MCF 10A (cell line): ENCODE results near the gene LPAR3. TPM values are rescaled to one million over a fixed set of nuclear protein-coding genes. Genes with fewer than 3 reads are reported as not detected.

Experiments
- BruUV-seq: library from RNA; stranded (reverse); fragments of 400-500 nt; replicated peaks from 2 replicates; lab custom pipeline; 2021; lab: Mats Ljungman, UMichigan
- CTCF ChIA-PET: fragments of 300-600 bp; sonication (Branson Sonifier 250); formaldehyde crosslinking; extraction: SDS; loops from one replicate; lab custom pipeline; 2021; ENCODE audit warnings: antibody characterized with exemption, inconsistent platforms; lab: Yijun Ruan, JAX
- POLR2A ChIA-PET: fragments of 300-600, 350-650 bp; sonication (Branson Sonifier 250); formaldehyde crosslinking; extraction: SDS; loops from one replicate; lab custom pipeline; 2020; ENCODE audit warnings: antibody characterized with exemption, inconsistent platforms; lab: Yijun Ruan, JAX
- DNase-seq: peaks from one replicate; pipeline ENCODE4 v3.0.0-alpha.2; 2018; ENCODE audit not compliant: unreplicated experiment
- H3K27ac Mint-ChIP-seq: one replicate; pipeline ENCODE4 v1.8.0; 2022; ENCODE audit warnings: mild to moderate bottlenecking, low read depth, mixed read lengths; ENCODE audit not compliant: unreplicated experiment
- H3K27me3 Mint-ChIP-seq: one replicate; pipeline ENCODE4 v1.8.0; 2022; ENCODE audit warnings: mixed read lengths; ENCODE audit not compliant: insufficient read depth, unreplicated experiment
- H3K36me3 Mint-ChIP-seq: one replicate; pipeline ENCODE4 v1.8.0; 2022; ENCODE audit warnings: mild to moderate bottlenecking, moderate library complexity, mixed read lengths; ENCODE audit not compliant: insufficient read depth, unreplicated experiment
- H3K4me1 Mint-ChIP-seq: one replicate; pipeline ENCODE4 v1.8.0; 2022; ENCODE audit warnings: mixed read lengths; ENCODE audit not compliant: insufficient read depth, unreplicated experiment
- H3K4me3 Mint-ChIP-seq: one replicate; pipeline ENCODE4 v1.8.0; 2022; ENCODE audit warnings: mild to moderate bottlenecking, moderate library complexity, mixed read lengths; ENCODE audit not compliant: unreplicated experiment
- H3K9me3 Mint-ChIP-seq: one replicate; pipeline ENCODE4 v1.8.0; 2022; ENCODE audit warnings: mixed read lengths; ENCODE audit not compliant: unreplicated experiment
- CTCF ChIP-seq: fragments of 200-600 bp; IDR thresholded peaks from one replicate; pipeline ENCODE4 v1.8.0; 2022; ENCODE audit warnings: antibody characterized with exemption, mild to moderate bottlenecking; ENCODE audit not compliant: unreplicated experiment
- intact Hi-C: fragments of 100-400 bp; cut with micrococcal nuclease; formaldehyde crosslinking; loops from 2 replicates; pipeline ENCODE4 v1.14.1; 2022
- total RNA-seq: library from RNA; stranded (reverse); gene quantifications from 2 replicates; pipeline ENCODE4 v1.2.3, GENCODE V29; 2022

LPAR3 gene
- total RNA-seq, 1 experiment from 2014 or later: 1.0 TPM

GRCh38 chr1:84823991-84824390 is 69.0 kb downstream of the LPAR3 start:
- Mint-ChIP-seq H3K27me3 (no peaks in the 10 kb centered on the region), H3K9me3 (no peaks in the 10 kb centered on the region), H3K4me3 (no peak overlapping the region), H3K36me3 (no peaks in the 10 kb centered on the region), H3K27ac (peak overlapping the region; percentile 21), H3K4me1 (peaks cover 6% of the 10 kb centered on the region)
- no peak for DNase-seq
- CTCF ChIA-PET: interaction anchor here (0.6 to 1.2 kb wide), 3 partner anchors 11 to 605 kb away, joined by 3 to 7 read pairs (median 4); no protein-coding TSS in a partner anchor
- intact Hi-C loops: no loop called here
- TF ChIP-seq CTCF: no peak
- BruUV-seq: no TSS peak
- POLR2A ChIA-PET: interaction anchor here (0.6 to 3.2 kb wide), 4 partner anchors 11 to 416 kb away, joined by 3 to 17 read pairs (median 3); no protein-coding TSS in a partner anchor

- intact Hi-C loops: no loop called here
- Mint-ChIP-seq H3K4me3 (no peak overlapping the region), H3K36me3 (no peaks in the 10 kb centered on the region), H3K4me1 (peaks cover 8% of the 10 kb centered on the region), H3K27ac (no peak overlapping the region), H3K27me3 (no peaks in the 10 kb centered on the region), H3K9me3 (no peaks in the 10 kb centered on the region)
- ChIA-PET POLR2A (interaction anchor here (0.6 to 3.2 kb wide), 4 partner anchors 11 to 417 kb away, joined by 3 to 17 read pairs (median 3); no protein-coding TSS in a partner anchor), CTCF (interaction anchor here (1.2 kb wide), 1 partner anchor 10 kb away, joined by 3 read pairs; no protein-coding TSS in a partner anchor)
- BruUV-seq: no TSS peak
- no peak for DNase-seq
- TF ChIP-seq CTCF: no peak
Observed at GRCh38 chr1:84823511-84823910, 69.5 kb downstream of the LPAR3 start.

DNA sequence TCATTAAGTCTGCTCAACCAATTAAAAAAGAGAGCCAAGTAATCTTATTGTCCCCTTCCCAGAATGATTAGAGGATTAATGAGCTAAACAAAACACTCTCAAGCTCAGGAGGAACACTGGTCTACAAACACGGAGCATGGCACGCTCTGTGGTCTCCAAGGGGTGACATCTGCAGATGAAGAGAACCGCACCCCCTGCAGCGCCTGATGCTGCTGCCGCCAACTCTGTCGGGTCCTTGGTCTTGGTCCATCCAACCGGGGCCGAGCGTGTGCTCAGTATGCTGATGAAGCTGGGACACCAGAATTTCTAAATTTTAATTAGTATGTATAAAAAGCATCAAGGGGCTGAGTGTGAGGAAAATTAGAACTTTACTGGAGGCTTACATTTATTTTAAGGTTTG is 82.7 kb downstream of the LPAR3 start:
- Mint-ChIP-seq H3K36me3 (no peaks in the 10 kb centered on the region), H3K9me3 (no peaks in the 10 kb centered on the region), H3K4me1 (no peaks in the 10 kb centered on the region), H3K4me3 (no peak overlapping the region), H3K27me3 (no peaks in the 10 kb centered on the region), H3K27ac (no peak overlapping the region)
- ChIA-PET POLR2A (interaction anchor here (1.0 to 1.5 kb wide), 2 partner anchors 9 to 15 kb away, joined by 4 read pairs; no protein-coding TSS in a partner anchor), CTCF (interaction anchor here (1.2 to 1.5 kb wide), 2 partner anchors 38 to 125 kb away, joined by 3 to 9 read pairs; no protein-coding TSS in a partner anchor)
- no peak for TF ChIP-seq CTCF
- intact Hi-C loops: no loop called here
- no TSS peak for BruUV-seq
- DNase-seq: no peak

GRCh38 chr1:84809023-84809422 is 84.0 kb downstream of the LPAR3 start:
- Mint-ChIP-seq H3K4me1 (no peaks in the 10 kb centered on the region), H3K27ac (no peak overlapping the region), H3K9me3 (no peaks in the 10 kb centered on the region), H3K27me3 (no peaks in the 10 kb centered on the region), H3K4me3 (no peak overlapping the region), H3K36me3 (no peaks in the 10 kb centered on the region)
- no peak for TF ChIP-seq CTCF
- intact Hi-C loops: no loop called here
- no peak for DNase-seq
- BruUV-seq: no TSS peak
- ChIA-PET CTCF (no interaction called here), POLR2A (interaction anchor here (0.8 kb wide), 1 partner anchor 11 kb away, joined by 3 read pairs; no protein-coding TSS in a partner anchor)
